Lung (tissue), 12 donors: ENCODE data around the gene PITPNB. TPM values are rescaled to one million over a fixed set of nuclear protein-coding genes. Genes with fewer than 3 reads are reported as not detected.

Experiments
- ATAC-seq: fragments of 200-7000 bp; cut with Tn5 transposase; one replicate; pipeline ENCODE4 v1.9.1; 2020; ENCODE audit warnings: moderate number of reproducible peaks; ENCODE audit not compliant: insufficient read depth, low FRiP score
- DNase-seq, 3 donors: peaks; one replicate each; pipeline ENCODE4 v3.0.0-alpha.2; 2013 to 2017
- H3K27ac ChIP-seq, 2 donors: one replicate each; pipeline ENCODE4 v1.5.1; 2013; ENCODE audit warnings: mild to moderate bottlenecking in 2 of 2, moderate library complexity in 2 of 2, control low read depth in 1 of 2, inconsistent platforms in 1 of 2, low read depth in 1 of 2, low read length in 1 of 2
- H3K27me3 ChIP-seq, 3 donors: one replicate each; pipeline ENCODE4 v1.5.1; 2013; ENCODE audit warnings: low read length in 2 of 3; ENCODE audit not compliant: control insufficient read depth in 3 of 3, insufficient read depth in 3 of 3
- H3K36me3 ChIP-seq, 4 donors: one replicate each; pipeline ENCODE4 v1.5.1; 2013; ENCODE audit warnings: low read length in 4 of 4, mild to moderate bottlenecking in 1 of 4, moderate library complexity in 1 of 4; ENCODE audit not compliant: control insufficient read depth in 4 of 4, insufficient read depth in 4 of 4
- H3K4me1 ChIP-seq, 5 donors: one replicate each; pipeline ENCODE4 v1.5.1; 2013; ENCODE audit warnings: low read length in 5 of 5, mild to moderate bottlenecking in 2 of 5, moderate library complexity in 1 of 5; ENCODE audit not compliant: control insufficient read depth in 5 of 5, insufficient read depth in 5 of 5
- H3K4me3 ChIP-seq: one replicate; pipeline ENCODE4 v1.5.1; 2013; ENCODE audit warnings: mild to moderate bottlenecking, control low read depth, moderate library complexity
- H3K9ac ChIP-seq, 2 donors: one replicate each; pipeline ENCODE4 v1.5.1; 2013; ENCODE audit warnings: low read length in 2 of 2, control low read depth in 1 of 2; ENCODE audit not compliant: insufficient read depth in 1 of 2
- H3K9me3 ChIP-seq, 4 donors: one replicate each; pipeline ENCODE4 v1.5.1; 2013; ENCODE audit warnings: low read length in 3 of 4, mild to moderate bottlenecking in 1 of 4, moderate library complexity in 1 of 4; ENCODE audit not compliant: control insufficient read depth in 4 of 4, insufficient read depth in 3 of 4
- WGBS, 2 donors: extraction: QIAGEN DNeasy Blood & Tissue Kit; methylation state at CpG; one replicate each; pipeline ENCODE4 v1.1.7; 2013; 5-methylcytosine and 5-hydroxymethylcytosine counted together
- polyA plus RNA-seq, 2 donors: library from polyadenylated mRNA; stranded (reverse); fragments of 200-250 nt; gene quantifications; one replicate each; pipeline ENCODE4 v1.2.1, GENCODE V29; 2013
- total RNA-seq, 2 donors: library from RNA; depleted of rRNA in 1 of 2; stranded (reverse); fragments of >200 nt in 1 of 2; gene quantifications; one replicate each; pipeline ENCODE4 v1.2.1, GENCODE V29; 2014 to 2021
- TF ChIP-seq, protein P1 (sequence below): IDR thresholded peaks from 2 replicates; pipeline ENCODE4 v1.5.1; 2012; ENCODE audit warnings: mild to moderate bottlenecking; ENCODE audit errors: control extremely low read depth, extremely low read depth
- donor health status: control.
- donor health status: control.
- donor health status: Bipolar disorder and iron deficiency.
- donor health status: healthy.
- donor health status: DM: yes; HTN: yes; CAD: no.

The PITPNB gene
- total and polyA plus RNA-seq, 4 donors, result 19.2 to 73.5 (median 37.5) TPM

GRCh38 chr22:27866135-27867084 lies 52.6 kb downstream of the PITPNB start:
- peaks cover 2 to 56% (median 20%) of the 10 kb centered on the region in 5 donors for H3K4me1 ChIP-seq
- peak overlapping the region in 1 of 2 donors; percentile 81 for H3K9ac ChIP-seq
- peak; percentile 84 to 97 (median 96) for DNase-seq
- H3K9me3 ChIP-seq, result no peaks in the 10 kb centered on the region
- H3K27me3 ChIP-seq, result no peaks in the 10 kb centered on the region
- H3K4me3 ChIP-seq, result no peak overlapping the region
- peaks cover 4 to 22% (median 14%) of the 10 kb centered on the region in 4 donors for H3K36me3 ChIP-seq
- H3K27ac ChIP-seq, result peak overlapping the region in 1 of 2 donors; percentile 62
- TF ChIP-seq, protein P1, sequence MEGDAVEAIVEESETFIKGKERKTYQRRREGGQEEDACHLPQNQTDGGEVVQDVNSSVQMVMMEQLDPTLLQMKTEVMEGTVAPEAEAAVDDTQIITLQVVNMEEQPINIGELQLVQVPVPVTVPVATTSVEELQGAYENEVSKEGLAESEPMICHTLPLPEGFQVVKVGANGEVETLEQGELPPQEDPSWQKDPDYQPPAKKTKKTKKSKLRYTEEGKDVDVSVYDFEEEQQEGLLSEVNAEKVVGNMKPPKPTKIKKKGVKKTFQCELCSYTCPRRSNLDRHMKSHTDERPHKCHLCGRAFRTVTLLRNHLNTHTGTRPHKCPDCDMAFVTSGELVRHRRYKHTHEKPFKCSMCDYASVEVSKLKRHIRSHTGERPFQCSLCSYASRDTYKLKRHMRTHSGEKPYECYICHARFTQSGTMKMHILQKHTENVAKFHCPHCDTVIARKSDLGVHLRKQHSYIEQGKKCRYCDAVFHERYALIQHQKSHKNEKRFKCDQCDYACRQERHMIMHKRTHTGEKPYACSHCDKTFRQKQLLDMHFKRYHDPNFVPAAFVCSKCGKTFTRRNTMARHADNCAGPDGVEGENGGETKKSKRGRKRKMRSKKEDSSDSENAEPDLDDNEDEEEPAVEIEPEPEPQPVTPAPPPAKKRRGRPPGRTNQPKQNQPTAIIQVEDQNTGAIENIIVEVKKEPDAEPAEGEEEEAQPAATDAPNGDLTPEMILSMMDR, result no peak
- no peak for ATAC-seq
- WGBS, 2 donors, result 62 to 66% methylated on average over 7 of the region's 7 CpGs

DNA sequence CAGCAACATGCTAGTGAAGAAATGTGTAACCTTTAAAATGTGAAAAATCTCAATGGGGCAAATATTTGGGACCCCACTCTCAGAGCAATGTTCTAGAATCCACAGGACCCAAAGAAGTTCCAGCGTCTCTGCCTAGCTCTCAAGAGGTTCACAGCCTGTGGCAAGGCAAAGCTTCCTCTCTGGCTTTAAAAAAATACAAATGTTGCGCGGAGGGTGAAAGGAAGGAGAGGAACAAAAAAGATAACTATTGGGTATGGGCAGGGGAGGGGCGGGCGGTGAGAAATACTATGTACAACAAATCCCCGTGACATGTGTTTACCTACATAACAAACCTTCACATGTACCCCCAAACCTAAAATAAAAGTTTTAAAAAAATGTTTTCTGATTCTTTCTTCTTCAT lies 53.6 kb downstream of the PITPNB start:
- no peaks in the 10 kb centered on the region for H3K9me3 ChIP-seq
- peak overlapping the region in 1 of 2 donors; percentile 81 for H3K9ac ChIP-seq
- no peak for DNase-seq
- H3K4me3 ChIP-seq, result no peak overlapping the region
- WGBS, 2 donors, result 43 to 67% methylated on average over 6 of the region's 6 CpGs
- H3K36me3 ChIP-seq, result peaks cover 4 to 16% (median 13%) of the 10 kb centered on the region in 4 donors
- no peaks in the 10 kb centered on the region for H3K27me3 ChIP-seq
- TF ChIP-seq, protein P1, result no peak
- no peak overlapping the region for H3K27ac ChIP-seq
- no peak for ATAC-seq
- peaks cover 2 to 56% (median 18%) of the 10 kb centered on the region in 5 donors for H3K4me1 ChIP-seq

- Histone ChIP-seq H3K4me3 (no peak overlapping the region), H3K27ac (no peak overlapping the region), H3K9me3 (no peaks in the 10 kb centered on the region), H3K27me3 (no peaks in the 10 kb centered on the region), H3K9ac (no peak overlapping the region), H3K4me1 (peaks cover 4 to 60% (median 15%) of the 10 kb centered on the region in 5 donors), H3K36me3 (peaks cover 6 to 17% (median 13%) of the 10 kb centered on the region in 4 donors)
- no peak for DNase-seq
- no peak for ATAC-seq
- WGBS, 2 donors, result 71 to 86% methylated on average over 2 of the region's 2 CpGs
- TF ChIP-seq, protein P1, result no peak
These were observed 55.5 kb downstream of the PITPNB start for GRCh38 chr22:27863556-27863955.
